Measurements from ENCODE around the gene EEF1AKMT4. TPM values are rescaled to one million over a fixed set of nuclear protein-coding genes. Genes with fewer than 3 reads are reported as not detected.

The EEF1AKMT4 gene
- total and polyA plus RNA-seq, 2 of the 4 experiments (the other 2 are of a cell fraction): 2.9 to 3.6 TPM

DNA sequence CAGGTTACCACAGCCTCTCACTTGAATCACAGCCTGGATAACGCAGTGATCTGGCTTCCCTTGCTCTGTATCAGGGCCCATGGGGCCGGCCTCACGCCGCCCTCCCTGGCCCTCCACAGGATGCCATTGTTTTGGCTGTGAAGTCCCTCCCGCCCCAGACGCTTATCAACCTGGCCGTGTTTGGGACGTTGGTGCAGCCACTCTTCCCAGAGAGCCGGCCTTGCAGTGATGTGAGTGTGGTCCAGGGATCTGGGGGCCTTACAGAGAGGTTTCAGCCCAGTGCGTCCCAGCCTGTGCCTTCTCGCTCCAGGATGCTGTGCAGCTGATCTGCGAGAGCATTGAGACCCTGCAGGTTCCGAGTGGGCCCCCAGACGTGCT, 13.4 kb upstream of the EEF1AKMT4 start:
- POLR2A ChIA-PET (ENCODE audit: unreplicated experiment): no interaction called here
- peaks cover 36% of the 10 kb centered on the region for H3K27me3 ChIP-seq (ENCODE audit: control insufficient read depth, insufficient read depth, low read length)
- H2BK15ac ChIP-seq (ENCODE audit: low read depth, low read length): no peak overlapping the region
- 0 out of 2 replicates have a peak, but pooled peaks cover 3% of the 10 kb centered on the region for H3K9me1 ChIP-seq (ENCODE audit: insufficient read depth, low read length)
- no peaks in the 10 kb centered on the region for H3K36me3 ChIP-seq (ENCODE audit: control insufficient read depth, insufficient read depth, low read length)
- H3K56ac ChIP-seq (ENCODE audit: extremely low read depth, insufficient read depth, low read length): no peak overlapping the region
- no TSS peak for BruUV-seq (replicated peaks)
- no peak overlapping the region for H3K4me2 ChIP-seq (ENCODE audit: low read depth, low read length)
- no peak overlapping the region for H2BK5ac ChIP-seq (ENCODE audit: low read depth, low read length, poor library complexity, severe bottlenecking)
- intact Hi-C loops (cut with micrococcal nuclease) (no loop called here), in situ Hi-C loops (cut with MboI; ENCODE audit: low sequenced_read_pairs) (no loop called here), dilution Hi-C loops (cut with HindIII; ENCODE audit: low sequenced_read_pairs, unreplicated experiment) (no loop called here)
- H3K4me3 ChIP-seq (ENCODE audit: insufficient read depth, low read depth, low read length): no peak overlapping the region
- no peak for TF ChIP-seq CEBPB (IDR thresholded peaks at IDR 0.05; ENCODE audit: low read depth, low read length)
- no peak overlapping the region for H3K9ac ChIP-seq (ENCODE audit: low read depth, low read length)
- no peak overlapping the region for H4K5ac ChIP-seq (ENCODE audit: low read depth, low read length)
- H2AK5ac ChIP-seq (ENCODE audit: low read depth, low read length): no peak overlapping the region
- ATAC-seq (ENCODE audit: low read depth) (no peak), DNase-seq (no peak)
- H2AFZ ChIP-seq (replicated peaks; ENCODE audit: low read length, poor library complexity): no peak overlapping the region
- CTCF ChIA-PET: no interaction called here
- no peaks in the 10 kb centered on the region for H3K4me1 ChIP-seq (ENCODE audit: control insufficient read depth, insufficient read depth, low read length)
- H3K27ac ChIP-seq (ENCODE audit: insufficient read depth, low read length): no peak overlapping the region
- H3K4ac ChIP-seq (ENCODE audit: low read depth, low read length): no peak overlapping the region
- no peak overlapping the region for H3K23ac ChIP-seq (ENCODE audit: low read depth, low read length)
- no peak overlapping the region for H2AK9ac ChIP-seq (replicated peaks; ENCODE audit: low read depth, low read length, poor library complexity)
- 28% methylated on average over 5 of the region's 14 CpGs; no CpG with 5 or more reads in 1 of the 2 experiments for WGBS, 2 experiments (ENCODE audit: extremely low coverage in 2 of 2, insufficient read length in 1 of 2)
- H2BK120ac ChIP-seq (ENCODE audit: low read depth, low read length): no peak overlapping the region
- H3K79me1 ChIP-seq (ENCODE audit: low read depth in 1 of 2, low read length in 2 of 2): no peaks in the 10 kb centered on the region
- H3K14ac ChIP-seq (replicated peaks; ENCODE audit: low read depth, low read length): no peak overlapping the region
- H3K9me3 ChIP-seq (ENCODE audit: control insufficient read depth, insufficient read depth, low read length): no peaks in the 10 kb centered on the region
- H3K18ac ChIP-seq (ENCODE audit: low read depth, low read length): no peak overlapping the region
- no peak overlapping the region for H2BK20ac ChIP-seq (ENCODE audit: low read depth, low read length)
- H4K91ac ChIP-seq (ENCODE audit: insufficient read depth, low read depth, low read length): no peak overlapping the region
- peaks cover 6% of the 10 kb centered on the region for H4K20me1 ChIP-seq (ENCODE audit: insufficient read depth, low read length)
- no peak overlapping the region for H4K8ac ChIP-seq (ENCODE audit: low read depth in 2 of 2, low read length in 2 of 2)

Data from IMR-90 (cell line).